Measurements from ENCODE around the gene SOCS2.
"Not testable (repeated sequence)": the region's sequence is repeated elsewhere in the genome, so short reads cannot be mapped to it uniquely, and the experiment has no call there.

The SOCS2 gene

DNA sequence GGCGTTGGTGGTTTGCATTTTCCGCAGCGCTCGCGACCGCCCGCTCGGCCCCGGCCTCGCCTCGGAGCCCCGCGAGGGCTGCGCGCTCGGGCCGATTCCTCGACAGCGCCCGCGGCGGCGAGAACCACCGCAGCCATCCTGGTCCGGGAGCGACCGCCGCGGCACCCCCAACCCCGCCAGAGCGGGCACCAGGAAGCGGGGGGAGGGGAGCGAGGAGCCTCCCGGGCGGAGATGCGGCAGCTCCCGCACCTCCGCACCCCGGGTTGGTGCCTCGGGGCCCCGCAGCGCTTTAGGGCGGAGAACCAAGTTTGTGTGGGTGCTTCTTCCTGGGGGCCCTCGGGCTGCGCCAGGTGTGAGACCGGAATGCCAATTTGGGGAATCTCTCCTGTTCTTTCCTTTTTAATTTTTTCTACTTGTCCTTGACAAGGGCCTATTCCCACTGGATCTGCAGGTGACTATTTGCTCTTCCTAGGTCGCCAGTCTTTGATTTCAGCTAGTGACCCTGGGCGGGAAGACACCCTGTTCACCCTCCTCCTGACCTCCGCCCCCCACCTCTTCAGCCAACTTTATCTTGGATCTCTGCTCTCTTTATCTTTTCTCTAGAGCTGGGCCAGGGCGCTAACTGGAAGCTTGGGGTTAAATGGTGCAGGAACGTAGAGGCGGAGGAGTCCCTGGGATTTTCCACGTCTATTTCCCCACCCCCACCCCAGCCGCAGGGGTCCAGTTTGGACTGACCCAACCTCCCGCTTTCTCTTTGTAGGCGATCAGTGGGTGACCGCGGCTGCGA, at the start of gene SOCS2:
SOCS2 (plus strand) TSS at position 751 of the 787 bp plus-strand sequence. CDS start 223 bp downstream, outside the sequence.
- DNase-seq (ENCODE audit: low spot score) = peak; percentile 20

- DNase-seq (ENCODE audit: low spot score) = no peak
Observed at GRCh38 chr12:93524386-93525133, 47.9 kb upstream of the SOCS2 start.

- DNase-seq (ENCODE audit: low spot score) = peak; percentile 69
Observed at GRCh38 chr12:93526786-93527428, 45.6 kb upstream of the SOCS2 start.

GRCh38 chr12:93530358-93530757, 42.1 kb upstream of the SOCS2 start:
- no peak for DNase-seq (ENCODE audit: low spot score)

- DNase-seq (ENCODE audit: low spot score) = no peak
Observed at GRCh38 chr12:93533310-93533709, 39.2 kb upstream of the SOCS2 start.

DNA sequence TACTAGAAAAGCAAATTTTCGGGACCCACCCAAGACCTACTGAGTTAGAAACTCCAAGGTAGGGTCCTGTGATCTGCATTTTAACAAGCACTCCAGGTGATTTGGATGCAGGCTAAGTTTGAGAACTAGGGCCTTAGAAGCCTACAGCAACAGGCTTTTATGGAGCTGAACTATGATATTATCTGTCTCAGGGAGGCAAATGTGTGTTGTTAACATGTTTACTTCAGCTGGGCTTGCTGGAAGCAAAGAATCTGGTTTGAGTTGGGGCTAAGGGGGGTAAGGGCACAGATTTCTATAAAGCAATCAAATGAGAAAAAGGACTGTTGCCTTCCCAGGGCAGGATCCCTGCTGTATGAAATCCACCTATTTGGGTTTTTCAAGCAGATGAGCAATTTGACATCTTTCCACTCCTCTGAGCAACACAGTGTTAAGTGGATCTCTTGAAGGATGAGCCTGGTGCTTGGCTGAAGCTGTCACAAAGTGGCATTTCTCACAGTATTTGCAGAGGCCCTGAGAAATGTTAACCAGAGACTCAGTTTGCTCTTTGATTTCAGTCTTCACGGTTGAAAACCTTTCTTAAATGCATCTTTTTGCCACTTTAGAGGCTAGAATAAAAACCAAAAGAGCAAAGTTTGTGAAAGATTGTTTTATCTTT, 36.2 kb upstream of the SOCS2 start:
- DNase-seq (ENCODE audit: low spot score) = no peak

DNA sequence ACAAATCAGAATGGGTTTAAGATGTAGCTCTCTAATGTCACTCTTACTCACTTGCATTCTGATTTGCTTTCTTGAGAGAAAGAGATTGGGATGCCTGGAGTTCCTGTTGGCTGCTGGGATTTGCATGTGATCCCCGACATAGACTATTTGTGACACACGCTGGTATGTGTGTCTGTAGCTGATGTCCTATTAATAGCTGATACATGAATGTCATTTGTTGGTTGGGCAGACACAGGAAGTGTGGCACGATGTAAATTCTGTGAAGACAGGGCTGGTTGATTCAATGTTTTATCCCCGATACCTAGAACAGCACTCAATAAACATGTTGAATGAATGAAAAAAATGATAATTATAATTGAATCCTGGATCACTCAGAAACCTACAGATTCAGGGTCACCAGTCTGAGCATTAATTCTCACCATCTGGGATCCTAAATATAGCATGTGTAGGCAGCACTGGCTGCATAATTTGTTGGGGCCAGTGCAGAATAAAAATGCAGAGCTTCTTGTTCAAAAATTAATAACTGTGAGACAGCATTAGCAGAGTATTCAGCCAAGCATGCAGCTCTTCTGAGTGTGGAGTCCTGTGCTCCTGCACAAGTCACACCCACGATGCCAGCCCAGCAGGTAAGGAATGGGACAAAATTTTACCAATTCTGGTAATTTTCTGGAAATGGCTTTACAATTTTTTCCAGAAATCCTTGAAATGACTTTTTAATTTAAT, 35.5 kb upstream of the SOCS2 start:
- no peak for DNase-seq (ENCODE audit: low spot score)

GRCh38 chr12:93537769-93538168, 34.7 kb upstream of the SOCS2 start:
- DNase-seq (ENCODE audit: low spot score) = no peak

GRCh38 chr12:93539821-93540220, 32.7 kb upstream of the SOCS2 start:
- no peak for DNase-seq (ENCODE audit: low spot score)

GRCh38 chr12:93540466-93540865, 32.0 kb upstream of the SOCS2 start:
- no peak for DNase-seq (ENCODE audit: low spot score)

DNA sequence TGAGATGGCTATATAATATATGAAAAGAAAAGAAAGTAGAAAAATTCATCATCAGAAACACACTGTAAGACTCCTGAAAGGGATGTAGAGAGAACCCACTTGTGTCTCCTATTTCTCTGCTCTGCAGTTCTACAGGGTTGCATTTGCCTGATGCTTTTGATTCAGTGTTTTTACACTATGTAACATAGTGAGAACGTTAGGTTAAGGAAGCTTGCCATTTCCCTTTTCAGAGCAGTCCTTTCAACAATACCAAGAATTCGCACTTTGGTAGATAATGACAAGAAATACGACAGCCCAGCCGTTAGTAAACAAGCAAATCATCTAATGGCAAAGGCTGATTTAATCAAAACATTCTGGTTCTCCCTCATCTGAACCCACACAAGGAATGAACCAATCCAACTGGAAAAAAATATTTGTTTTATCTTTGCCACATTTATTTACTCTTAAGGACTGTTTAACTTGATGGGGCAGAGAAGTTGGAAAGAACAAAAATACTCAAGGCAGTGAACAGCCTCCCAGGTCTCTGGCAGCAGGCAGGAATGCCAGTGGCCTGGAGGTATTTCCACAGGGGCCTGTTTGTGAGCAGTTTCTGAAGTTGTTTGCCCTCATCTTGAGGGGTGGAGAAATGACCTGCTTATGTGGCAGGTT, 30.8 kb upstream of the SOCS2 start:
- DNase-seq (ENCODE audit: low spot score) = no peak

- no peak for DNase-seq (ENCODE audit: low spot score)
Observed at GRCh38 chr12:93547778-93548177, 24.7 kb upstream of the SOCS2 start.

DNA sequence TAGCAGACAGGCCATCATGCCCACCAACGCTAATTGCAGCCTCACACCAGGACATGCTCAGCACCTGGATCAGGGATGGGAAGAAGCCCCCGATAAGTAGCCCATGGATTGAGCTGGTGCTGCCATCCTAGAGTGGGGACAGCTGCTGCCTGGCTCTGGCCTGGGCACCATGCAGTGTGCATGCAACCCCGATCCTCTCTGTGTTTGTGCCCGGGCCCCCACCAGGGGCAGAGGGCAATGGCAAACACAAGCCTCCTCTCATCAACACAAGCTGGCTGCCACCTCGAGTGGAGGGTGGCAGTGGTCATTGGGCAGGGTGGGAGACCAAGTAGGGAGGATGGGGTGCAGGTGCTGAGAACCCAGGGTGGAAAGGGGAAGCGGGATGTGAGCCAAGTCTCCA, 23.3 kb upstream of the SOCS2 start:
- DNase-seq (ENCODE audit: low spot score) = no peak

DNA sequence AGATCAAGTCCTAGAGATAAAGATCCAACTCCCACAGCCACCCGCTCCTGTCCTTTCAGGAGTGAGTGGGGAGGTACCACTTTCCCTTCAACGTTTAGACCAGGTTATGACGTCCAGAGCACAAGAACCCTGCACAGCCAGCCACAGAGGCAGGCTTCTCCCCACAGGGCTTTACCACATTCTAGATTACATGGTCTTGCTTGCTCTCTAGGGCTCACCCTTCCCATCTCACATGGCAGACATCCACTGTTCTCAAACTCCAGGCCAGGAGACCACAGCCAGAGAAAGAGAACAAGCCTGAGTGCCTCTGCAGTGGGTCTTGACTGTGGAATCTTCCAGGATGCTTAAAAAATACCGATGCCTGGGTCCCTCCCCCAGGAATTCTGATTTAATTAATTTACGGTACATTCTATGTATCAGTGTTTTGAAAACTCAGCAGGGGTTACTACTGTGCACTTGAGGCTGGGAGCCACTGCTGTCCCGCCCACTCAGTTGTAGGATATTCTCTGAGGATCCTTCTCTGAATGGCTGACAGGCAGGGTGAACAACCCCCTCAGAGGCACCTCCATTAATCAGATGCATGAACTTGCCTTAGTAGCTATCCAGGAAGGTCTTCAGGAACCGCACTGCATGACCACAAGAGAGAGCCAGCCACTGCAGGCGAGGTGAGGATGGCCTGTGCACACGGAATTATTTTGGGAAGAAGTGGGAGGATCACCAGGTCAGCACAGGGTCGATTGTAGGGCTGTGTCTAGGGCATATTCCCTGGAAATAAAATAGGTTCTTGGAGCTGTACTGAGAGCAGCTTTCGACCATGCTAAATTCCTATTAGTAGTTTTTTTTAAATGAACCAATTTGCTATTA, 21.5 kb upstream of the SOCS2 start:
- no peak for DNase-seq (ENCODE audit: low spot score)

GRCh38 chr12:93552427-93552826, 20.0 kb upstream of the SOCS2 start:
- no peak for DNase-seq (ENCODE audit: low spot score)

GRCh38 chr12:93557879-93558278, 14.6 kb upstream of the SOCS2 start:
- DNase-seq (ENCODE audit: low spot score) = not testable (repeated sequence)

- DNase-seq (ENCODE audit: low spot score) = not testable (repeated sequence)
Observed at GRCh38 chr12:93558685-93559084, 13.8 kb upstream of the SOCS2 start.

GRCh38 chr12:93563807-93564538, 8.5 kb upstream of the SOCS2 start:
- DNase-seq (ENCODE audit: low spot score) = peak; percentile 63

DNA sequence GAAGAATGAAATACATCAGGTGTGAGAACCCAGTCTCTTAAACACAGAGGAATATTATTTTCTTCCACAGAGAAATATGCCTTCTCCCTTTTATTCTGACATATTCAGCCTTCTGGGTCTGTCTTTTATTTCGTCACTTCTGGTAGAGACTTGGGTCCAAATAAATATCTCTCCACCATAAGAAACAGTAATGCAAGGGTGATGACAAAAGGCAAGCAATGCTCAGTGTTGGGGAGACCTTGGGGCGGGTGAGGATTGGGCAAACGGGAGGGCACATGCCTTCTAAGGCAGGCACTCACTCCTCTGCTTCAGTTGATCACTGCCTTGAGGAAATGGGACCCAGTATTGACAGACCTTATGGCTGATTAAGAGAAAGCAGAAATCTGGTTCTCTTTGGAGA, 6.7 kb upstream of the SOCS2 start:
- no peak for DNase-seq (ENCODE audit: low spot score)
